ENCODE measurements around the gene GPN2.

Gene GPN2

DNA sequence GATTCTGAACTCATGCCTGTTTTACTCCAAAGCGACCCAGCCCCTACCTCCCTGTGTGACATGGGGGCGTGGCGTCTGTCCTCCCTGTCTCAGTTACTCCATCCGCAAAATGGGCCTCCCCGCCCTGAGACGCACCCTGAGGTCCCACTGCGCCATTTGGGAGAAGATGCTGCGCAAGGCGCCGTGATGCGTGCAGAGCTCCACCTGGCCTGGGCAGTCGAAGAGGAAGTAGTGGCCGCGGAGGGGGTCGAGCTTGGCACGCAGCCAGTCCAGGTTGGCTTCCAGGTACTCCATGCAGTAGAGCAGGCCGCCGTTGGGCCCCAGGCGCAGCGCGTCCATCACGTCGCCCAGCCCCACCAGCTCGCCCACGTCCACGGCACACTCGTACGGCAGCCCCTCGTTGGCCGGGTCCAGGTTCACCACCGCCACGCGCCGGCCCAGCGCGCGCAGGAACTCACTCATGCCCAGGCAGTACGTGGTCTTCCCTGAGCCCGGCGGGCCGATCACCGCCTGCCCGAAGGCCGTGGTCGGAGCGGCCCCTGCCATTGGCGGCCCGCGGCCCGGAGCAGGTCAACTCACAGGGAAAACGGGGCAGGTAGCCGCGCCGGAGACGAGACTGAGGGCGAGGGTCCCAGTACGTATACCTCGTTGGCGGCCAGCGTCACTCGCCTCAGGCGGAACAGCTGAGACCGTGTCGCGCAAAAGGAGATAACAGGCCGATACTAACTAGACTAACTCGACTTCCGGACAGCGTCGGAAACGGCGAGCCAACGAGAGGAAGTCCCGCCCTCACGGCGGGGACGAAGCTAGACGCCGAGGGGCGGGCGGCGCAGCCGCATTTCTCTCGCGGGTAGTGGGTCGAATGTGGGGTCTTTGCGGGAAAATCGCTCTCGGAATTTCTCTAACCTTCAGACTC, at the start of gene GPN2:
Gene GPN2 (minus strand): TSS at position 733 of the 916 bp plus-strand sequence. CDS start 187 bp downstream, at position 546.
- DNase-seq: peak; percentile 81

DNA sequence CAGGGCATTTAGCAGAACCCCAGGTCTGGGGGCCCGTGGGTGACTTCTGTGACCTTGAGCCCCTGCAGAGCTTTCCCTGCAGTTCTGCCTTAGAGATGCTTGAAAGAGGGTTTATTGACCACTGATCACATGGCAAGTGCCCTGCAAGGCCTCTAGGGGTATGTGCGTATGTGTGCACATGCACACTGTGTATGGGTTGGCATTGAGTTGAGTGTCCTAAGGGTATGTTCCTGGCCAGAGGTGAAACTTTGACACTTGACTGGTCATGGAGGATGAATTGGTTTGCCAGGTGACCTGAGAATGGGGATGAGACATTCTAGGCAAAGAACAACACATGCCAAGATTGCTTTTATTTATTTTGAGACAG, 48.6 kb upstream of the GPN2 start:
- DNase-seq: no peak

DNA sequence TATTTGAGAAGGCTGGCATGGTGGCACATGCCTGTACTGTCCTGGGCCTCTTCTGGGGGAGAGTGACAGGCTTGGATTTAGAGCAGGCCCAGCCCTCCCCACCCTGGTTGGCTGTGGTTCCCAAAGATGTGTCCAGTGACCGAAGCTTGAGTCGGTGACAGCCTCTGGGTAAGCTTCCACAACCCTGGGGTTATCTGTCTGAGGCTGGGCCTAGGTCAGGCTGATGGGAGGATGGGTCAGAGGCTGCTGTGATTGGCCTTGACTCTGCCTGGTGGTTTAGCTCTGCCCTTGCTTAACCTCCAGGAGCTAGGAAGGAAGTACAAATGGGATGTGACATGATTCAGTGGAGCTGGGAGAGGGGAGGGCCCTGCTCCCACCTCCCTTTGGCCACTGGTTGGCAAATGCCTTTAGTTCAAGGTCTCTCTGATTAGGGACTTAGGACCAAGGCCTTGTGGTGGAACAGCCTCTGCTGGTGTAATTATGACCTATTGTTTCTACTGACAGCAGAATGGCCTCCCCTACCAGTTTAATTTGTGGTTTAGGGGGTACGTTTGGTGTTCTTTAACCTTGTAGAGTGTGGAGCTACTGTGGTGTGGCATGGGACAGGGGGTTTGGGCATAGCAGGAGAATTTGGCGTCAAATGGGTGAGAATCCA, 48.0 kb upstream of the GPN2 start:
- DNase-seq: no peak

DNA sequence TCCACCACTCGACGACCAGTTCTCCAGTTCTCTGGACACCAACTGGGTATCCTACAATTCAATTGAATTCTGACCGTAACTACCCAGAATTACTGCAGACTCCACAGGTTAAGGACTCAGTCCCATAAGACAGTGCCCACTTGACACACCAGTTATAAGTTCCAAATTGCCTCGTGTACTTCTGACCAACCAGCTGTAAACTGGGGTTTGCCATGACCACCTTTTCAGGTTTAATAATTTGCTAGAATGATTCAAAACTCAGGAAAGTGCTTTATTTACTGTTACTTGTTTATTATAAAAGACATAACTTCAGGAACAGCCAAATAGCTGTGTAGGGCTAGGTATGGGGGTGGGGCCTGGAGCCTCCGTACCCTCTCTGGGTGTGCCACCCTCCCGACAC, 46.7 kb upstream of the GPN2 start:
- no peak for DNase-seq

DNA sequence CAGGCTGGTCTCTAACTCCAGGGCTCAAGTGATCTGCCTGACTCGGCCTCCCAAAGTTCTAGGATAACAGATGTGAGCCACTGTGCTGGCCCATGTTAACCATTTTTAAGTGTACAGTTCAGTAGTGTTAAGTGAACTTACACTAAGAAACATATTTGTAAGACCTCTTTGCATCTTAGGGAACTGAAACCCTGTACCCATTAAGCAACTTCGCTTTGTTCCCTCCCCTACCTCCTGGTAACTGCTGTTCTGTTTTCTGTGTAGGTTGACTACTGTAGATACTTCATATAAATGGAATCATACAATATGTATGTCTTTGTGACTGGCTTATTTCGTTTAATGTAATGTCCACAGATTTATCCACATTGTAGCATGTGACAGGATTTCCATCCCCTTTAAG, 42.4 kb upstream of the GPN2 start:
- peak in 1 of 2 donors; percentile 25 for DNase-seq

DNA sequence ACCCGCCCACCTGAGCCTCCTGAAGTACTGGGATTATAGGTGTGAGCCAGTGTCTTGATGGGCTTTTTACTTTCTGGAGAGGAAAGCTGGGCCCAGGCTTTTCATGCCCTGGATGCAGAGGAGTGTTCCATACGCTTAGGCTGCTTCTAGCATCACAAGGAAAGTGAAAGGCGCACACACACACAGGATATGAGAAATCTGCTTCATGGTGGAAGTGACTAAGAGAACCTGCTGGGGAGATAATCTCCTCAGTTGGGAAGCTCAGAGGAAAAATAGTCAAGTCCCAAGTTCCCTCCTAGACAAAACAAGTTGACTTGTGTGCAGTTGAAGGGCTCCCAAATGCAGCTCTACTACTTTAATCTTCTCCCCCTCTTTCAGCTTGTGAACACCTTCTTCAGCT, 33.6 kb upstream of the GPN2 start:
- DNase-seq: no peak

DNA sequence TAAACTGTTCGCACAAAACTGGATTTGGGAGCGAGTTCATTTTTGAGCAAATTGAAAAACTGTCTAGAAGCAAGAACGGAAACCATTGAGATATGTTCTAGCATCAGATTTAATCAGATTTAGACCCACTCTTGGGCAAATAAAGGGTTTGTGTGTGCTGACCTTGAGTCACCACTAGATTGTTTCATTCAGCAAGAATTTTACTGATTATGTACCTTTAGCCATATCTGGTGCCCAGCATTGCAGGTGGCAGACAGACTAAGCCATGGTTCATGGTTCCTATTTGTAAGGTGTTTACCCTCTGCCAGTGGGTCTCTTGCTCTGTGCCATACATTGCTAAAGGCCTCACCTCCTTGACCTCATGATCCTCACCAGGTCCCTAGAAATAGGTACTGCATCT, 32.8 kb upstream of the GPN2 start:
- no peak for DNase-seq

DNA sequence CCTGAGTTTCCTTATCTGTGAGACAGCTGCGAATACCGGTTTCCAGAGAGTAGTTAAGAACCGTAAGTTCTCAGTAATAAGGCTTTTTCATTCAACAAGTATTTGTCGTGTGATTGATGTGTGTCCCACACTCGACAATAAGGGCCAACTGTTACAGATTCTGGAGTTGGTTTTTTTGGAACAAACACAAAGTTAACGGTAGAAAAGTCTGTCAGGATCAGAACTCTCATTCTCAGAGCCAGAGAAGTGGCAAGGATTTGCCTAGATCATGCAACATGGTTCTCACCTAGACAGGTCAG, 32.3 kb upstream of the GPN2 start:
- DNase-seq: peak in 1 of 2 donors; percentile 4

DNA sequence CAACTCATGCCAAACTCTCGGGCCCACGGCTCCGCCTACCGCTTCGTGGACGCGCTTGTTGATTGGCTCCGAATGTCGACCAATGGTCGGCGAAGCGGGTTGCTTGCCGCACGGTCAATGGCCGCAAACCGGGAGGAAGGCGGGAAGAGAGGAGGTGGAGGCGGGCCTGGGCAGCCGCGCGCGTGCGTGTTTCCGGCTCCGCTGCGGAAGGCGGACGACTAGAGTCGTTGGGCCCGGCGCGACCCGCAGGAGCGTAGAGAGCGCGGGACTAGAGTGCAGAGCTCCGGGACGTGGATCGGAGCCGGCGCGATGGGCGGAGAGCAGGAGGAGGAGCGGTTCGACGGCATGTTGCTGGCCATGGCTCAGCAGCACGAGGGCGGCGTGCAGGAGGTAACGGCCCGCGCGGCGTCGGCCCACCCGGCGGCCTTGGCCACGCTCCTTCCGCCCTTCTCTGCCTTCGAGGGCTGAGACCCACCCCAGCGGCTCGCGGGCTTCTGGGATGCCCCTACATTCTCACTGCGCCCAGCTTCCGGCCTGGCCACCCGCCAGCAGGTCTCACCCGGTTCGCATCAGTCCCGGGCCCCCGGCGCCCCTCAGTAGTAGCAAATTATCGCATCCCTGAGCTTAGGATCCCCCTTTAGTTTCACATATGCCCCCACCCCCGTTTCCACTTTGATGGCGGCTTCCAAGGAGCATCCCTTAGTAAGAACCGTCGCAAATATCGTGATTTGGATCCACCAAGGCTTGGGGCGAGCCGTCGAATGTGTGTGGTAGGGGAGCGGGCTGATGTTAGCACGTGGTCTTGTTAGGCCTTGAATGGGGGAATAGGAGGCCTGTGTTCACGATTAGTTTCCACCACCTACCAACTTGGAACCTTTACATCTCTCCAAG, 31.7 kb upstream of the GPN2 start, which contains the start of gene NUDC:
Gene NUDC (plus strand): TSS at position 204 of the 891 bp plus-strand sequence. CDS start 106 bp downstream, at position 310.
- peak; percentile 97 for DNase-seq

DNA sequence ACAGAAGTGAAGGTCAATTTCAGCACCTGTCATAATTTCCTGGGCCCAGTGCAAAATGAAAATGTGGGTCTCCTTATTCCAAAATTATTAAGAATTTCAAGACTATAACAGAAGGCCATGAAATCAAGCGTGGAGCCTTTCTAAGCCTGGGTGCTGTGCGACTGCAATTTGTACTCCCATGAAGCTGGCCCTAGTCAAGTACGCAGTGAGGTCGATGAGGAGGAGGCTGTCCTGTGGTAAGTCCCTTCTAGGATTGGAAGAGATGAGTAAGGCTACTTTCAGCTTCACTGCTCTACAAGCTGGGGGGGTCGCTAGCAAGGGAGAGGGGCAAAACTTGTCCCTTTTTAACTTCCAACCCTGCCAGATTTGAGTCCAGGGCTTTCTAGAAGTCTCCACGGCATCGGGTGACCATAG, 31.1 kb upstream of the GPN2 start:
- DNase-seq: no peak

DNA sequence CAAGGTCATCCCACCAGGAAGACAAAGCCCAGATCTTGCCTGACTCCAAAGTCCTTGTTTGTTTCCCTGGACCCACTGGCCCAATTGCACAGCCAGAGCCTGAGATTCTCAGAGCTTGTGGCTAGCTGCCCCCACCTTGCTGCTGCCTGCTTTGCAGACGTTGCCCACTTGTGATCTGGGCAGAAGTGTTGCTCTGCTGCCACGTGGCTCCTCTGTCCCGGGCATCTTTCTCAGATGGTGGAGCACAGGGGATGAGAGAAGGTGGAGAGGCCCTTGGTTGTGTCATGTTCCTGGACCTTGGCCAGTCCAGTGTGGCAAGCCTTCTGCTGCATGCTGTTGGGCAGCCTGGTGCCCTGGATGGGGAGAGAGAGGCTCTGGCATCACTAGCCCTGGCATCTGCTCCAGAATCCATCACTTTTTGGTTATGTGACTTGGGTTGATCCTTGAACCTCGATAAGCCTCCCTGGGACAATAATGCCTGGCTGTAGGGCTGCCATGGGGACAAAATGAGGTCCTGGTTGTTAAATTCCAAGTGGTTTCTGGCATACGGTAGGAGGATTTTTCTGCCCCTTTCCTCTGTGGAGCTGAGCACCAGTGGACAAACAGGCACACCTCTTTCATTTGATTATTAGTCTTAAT, 25.2 kb upstream of the GPN2 start:
- DNase-seq: no peak

DNA sequence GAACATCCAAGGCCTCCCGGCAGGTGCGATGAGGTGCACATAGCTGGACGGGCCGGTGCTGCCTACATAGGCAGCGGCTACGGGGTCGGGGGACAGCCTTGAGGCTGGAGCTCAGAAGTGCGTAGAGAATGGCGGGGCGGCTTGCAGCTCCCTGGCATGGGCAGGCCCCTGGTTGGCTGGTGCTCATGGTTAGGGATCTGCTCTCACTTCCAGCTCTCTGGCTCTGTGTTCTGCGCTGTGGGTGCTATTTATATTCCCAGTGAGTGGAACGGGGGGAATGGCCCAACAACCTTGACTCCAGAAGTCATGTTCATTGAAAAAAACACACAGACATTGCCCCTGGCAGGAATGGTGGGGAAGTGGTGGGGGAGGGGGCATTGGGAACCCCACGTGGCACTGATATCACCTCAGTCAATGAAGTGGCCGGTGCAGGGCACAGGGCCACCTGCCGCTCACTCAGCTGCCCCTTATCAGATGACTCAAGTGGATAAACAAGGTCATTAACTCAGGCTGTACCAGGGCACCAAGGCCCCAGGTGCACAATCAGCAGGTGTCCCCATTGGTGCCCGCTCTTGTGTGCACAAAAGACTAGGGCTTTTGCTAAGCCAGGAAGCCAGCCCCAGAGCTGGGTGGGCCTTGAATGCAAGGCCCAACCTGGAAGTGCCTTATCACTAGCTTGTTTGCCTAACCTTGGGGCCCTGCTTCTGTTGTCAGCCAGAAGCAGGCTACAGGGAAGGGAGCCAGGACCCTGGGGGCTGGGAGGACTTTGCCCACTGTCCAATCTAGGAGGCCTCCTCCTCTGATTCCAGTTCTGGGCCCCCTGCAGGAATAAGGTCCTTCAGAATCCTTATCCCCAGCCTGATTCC, 23.9 kb upstream of the GPN2 start, which contains the start of gene NR0B2:
Gene NR0B2 (minus strand): TSS at position 222 of the 866 bp plus-strand sequence. CDS start 35 bp downstream, at position 187.
- no peak for DNase-seq

DNA sequence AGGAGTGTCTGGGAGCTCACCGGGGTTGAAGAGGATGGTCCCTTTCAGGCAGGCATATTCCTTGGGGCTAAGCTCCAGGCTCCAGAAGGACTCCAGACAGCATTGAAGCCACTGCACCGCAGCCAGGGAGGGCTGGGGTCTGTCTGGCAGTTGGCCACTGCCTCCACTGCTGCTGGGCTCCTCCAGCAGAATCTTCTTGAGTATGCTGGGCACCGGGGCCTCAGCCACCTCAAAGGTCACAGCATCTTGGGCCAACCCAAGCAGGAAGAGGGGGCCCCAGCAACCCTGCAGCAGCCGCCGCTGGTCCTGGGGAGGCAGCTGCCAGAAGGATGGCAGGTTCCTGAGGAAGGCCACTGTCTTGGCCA, 23.3 kb upstream of the GPN2 start:
- no peak for DNase-seq

DNA sequence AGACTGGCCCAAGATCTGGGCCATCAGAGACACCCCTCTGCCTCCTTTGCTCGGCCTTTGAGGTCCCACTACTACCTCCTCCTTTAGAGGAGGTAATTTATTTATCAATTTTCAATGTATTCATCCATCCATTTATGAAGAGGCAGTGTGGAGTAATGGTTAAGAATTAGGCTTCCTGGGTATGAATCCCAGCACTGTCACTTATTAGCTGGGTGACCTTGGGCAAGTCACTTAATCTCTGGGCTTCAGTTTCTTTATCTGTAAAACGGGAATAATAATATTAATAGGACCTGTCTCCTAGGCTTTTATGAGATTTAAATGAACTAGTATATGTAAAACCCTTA, 22.0 kb upstream of the GPN2 start:
- no peak for DNase-seq

DNA sequence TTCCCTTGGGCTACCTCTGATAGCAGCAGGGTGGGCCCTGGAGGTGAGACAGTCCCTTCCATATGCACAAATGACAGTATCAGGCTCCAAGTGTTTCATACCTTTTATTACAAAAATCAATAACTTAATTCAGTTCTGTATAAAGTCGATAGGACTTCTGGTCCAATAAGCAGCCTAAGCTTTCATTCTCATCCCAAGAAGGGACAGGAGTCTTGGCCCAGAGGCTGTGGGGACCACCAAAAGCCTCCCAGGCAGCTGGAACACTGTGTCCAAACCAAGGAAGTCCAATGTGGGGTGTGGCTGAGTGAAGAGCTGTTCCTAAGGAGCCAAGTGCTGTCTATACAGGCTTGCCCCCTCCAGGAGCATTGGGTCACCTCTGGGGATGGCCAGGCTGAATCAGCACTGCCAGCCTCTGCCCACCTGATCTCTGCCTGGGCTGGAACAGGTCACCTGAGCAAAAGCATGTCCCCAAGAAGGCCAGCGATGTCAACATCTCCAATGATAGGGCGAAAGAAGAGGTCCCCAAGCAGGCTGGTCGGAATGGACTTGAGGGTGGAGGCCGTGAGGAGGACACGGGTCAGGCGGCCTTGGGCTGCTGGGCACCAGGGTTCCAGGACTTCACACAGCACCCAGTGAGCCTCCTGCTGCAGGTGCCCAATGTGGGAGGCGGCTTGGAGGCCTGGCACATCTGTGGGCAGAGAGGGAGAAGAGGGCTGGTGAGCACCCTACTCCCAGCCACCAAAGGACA, 21.5 kb upstream of the GPN2 start:
- DNase-seq: no peak

DNA sequence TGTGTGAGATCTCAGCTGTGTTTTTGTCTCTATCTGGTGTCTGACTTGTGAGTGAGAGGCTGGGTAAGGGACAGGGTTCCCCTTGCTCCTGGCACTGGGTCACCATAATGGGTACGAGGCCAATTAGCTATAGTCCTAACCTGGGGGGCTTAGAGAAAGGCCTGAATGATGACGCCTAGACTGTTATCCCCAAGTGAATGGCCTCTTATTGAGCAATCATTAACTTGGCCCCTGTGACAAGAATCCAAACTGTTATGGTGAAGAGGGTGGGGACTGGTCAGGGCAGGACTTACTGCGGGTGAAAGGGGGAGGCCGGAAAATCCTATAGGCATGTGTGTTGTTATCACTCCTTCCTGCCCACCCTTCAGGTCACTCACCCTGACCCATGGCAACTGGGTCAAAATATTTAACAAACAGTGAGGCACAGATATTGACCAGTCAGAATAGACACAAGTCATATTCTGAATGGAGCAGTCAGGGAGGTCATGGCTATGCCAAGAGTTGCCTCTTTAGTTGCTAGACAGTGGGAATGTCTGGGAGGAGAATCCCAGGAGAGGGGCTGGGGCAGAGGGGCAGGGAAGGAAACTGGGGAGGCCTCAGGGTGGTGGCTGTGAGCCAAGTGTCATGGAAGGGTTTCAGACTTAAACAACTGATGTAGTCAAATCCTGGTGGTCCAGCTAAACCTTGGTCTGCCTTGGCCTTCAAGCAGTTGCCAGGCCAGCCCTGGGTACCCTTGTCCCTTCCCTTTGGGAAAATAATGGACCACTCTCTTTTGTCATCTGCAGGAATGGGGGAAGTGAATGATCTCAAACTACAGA, 20.5 kb upstream of the GPN2 start:
- no peak for DNase-seq

DNA sequence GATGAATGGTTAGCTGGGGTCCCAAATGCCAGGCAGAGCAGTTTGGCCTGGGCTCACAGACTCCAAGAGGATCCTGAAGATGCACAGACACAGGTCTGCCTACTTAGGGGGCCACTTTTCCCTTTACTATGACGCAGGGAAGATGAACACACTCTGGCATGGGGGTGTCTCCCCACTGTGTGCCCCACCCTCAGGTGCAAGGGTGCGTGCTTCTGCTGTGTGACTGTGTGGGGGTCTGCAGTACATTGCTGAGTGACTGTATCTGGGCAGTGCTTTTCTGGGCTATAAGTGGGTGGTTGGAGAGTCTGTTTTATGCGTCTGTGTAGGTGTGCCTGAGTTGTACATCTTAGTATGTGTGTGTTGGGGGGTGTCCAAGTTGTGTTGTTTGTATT, 19.9 kb upstream of the GPN2 start:
- DNase-seq: no peak

DNA sequence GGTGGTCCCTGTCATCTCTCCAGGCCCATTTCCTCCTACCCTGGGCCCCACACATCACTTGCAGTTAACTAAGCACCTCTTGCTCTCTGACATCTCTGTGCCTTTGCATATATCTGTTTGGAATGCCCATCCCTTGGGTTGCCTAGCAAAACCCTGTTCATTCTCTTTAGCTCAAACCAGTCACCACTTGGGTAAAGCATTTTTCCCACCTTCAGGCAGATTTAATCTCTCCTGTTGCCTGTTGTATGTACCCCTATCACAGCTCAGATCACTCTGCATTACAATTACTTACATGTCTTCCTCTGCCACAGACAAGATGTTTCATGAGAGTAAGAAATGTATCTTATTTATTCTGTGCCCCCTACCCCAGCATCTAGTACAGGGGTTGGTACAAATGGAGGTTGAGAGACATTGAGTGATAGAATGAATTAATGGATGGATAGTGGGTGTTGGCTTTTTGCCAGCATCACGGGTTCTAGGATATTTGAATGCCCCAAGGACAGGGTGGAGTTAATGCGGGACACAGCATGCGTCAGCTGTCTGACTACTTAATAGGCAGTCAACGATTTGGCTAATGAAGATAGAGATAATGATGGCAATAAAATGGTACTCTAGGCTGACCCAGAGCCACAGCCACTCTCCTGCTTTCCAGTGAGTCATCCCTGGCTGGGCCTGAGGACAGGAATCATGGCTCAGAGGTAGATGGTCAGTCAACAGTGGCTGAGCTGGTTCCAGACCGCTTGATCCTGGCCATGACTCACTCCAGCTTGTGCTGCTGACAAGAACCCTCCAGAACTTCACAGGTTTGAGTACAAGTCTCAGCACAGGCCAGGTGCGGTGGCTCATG, 17.2 kb upstream of the GPN2 start:
- DNase-seq: no peak

DNA sequence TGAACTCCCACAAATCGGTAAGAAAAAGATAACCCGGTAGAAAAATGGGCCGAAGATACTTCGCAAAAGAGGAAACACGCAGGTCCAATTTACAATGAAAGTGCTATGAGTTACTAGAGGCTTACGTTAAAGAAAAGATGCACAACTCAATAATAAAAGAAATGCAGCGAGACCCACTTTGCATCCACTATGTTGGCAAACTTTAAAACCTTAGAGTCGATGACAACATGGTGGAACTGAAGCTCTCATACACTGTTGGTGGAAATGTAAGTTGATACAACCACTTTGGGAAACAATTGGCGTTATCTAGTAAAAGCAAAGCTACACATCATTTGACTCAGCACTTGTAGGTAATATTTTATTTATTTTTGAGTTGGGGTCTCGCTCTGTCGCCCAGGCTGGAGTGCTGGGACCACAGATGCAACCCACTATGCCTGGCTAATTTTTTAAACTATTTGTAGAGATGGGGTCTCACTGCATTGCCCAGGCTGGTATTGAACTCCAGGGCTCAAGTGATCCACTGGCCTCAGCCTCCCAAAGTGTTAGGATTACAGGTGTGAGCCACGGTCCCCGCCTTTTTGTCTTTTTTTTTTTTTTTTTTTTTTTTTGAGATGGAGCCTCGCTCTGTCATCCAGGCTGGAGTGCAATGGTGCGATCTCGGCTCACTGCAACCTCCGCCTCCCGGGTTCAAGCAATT, 10.9 kb upstream of the GPN2 start:
- no peak for DNase-seq
